OCI-LY1 (cell line): ENCODE data around the gene SCN10A.

Experiments
- H2AFZ ChIP-seq: fragments of 200-600 bp; sonication (generic), shearing (Covaris generic); 2 replicates; pipeline ENCODE4 v1.6.0; 2014; ENCODE audit warnings: antibody characterized with exemption, mild to moderate bottlenecking, low read length
- H3F3A ChIP-seq: fragments of 200-600 bp; sonication (generic), shearing (Covaris generic); 2 replicates; pipeline ENCODE4 v1.6.0; 2014; ENCODE audit warnings: mild to moderate bottlenecking, antibody characterized with exemption, low read length, moderate library complexity; ENCODE audit not compliant: insufficient read depth
- H3K27ac ChIP-seq: fragments of 200-600 bp; sonication (generic); 2 replicates; pipeline ENCODE4 v1.5.1; 2014; ENCODE audit warnings: low read length, mixed run types, mild to moderate bottlenecking, low read depth; ENCODE audit not compliant: poor library complexity, severe bottlenecking
- H3K27me3 ChIP-seq: fragments of 200-600 bp; sonication (generic); 2 replicates; pipeline ENCODE4 v1.6.0; 2014; ENCODE audit warnings: antibody characterized with exemption, mild to moderate bottlenecking, low read length, moderate library complexity; ENCODE audit not compliant: insufficient read depth
- H3K36me3 ChIP-seq: fragments of 200-600 bp; sonication (generic); 2 replicates; pipeline ENCODE4 v1.6.1; 2014; ENCODE audit warnings: mild to moderate bottlenecking, antibody characterized with exemption, low read length, moderate library complexity, mixed read lengths; ENCODE audit not compliant: insufficient read depth
- H3K4me1 ChIP-seq: fragments of 200-600 bp; sonication (generic); 2 replicates; pipeline ENCODE4 v1.5.1; 2014; ENCODE audit warnings: mild to moderate bottlenecking, low read length, moderate library complexity; ENCODE audit not compliant: insufficient read depth, severe bottlenecking
- H3K4me2 ChIP-seq: fragments of 200-600 bp; sonication (generic), shearing (Covaris generic); 2 replicates; pipeline ENCODE4 v1.6.1; 2014; ENCODE audit warnings: low read length
- H3K4me3 ChIP-seq: fragments of 200-600 bp; sonication (generic); 2 replicates; pipeline ENCODE4 v1.5.1; 2014; ENCODE audit warnings: low read length, low read depth, mild to moderate bottlenecking, mixed read lengths; ENCODE audit not compliant: poor library complexity, severe bottlenecking
- H3K79me2 ChIP-seq: fragments of 200-600 bp; shearing (Covaris generic); 2 replicates; pipeline ENCODE4 v1.6.1; 2016; ENCODE audit warnings: mixed run types, low read length, mixed read lengths; ENCODE audit not compliant: insufficient read depth
- H3K9ac ChIP-seq: fragments of 200-600 bp; sonication (generic), shearing (Covaris generic); 2 replicates; pipeline ENCODE4 v1.6.1; 2014; ENCODE audit warnings: mild to moderate bottlenecking, low read length, mixed read lengths
- H3K9me2 ChIP-seq: fragments of 200-600 bp; sonication (generic), shearing (Covaris generic); 2 replicates; pipeline ENCODE4 v1.6.1; 2014; ENCODE audit warnings: low read depth, mild to moderate bottlenecking, low read length, mixed read lengths
- H3K9me3 ChIP-seq: fragments of 200-600 bp; shearing (Covaris generic); 2 replicates; pipeline ENCODE4 v1.6.1; 2014; ENCODE audit warnings: low read length, mixed read lengths
- H4K20me1 ChIP-seq: fragments of 200-600 bp; sonication (generic), shearing (Covaris generic); 2 replicates; pipeline ENCODE4 v1.6.0; 2016; ENCODE audit warnings: mild to moderate bottlenecking, low read length; ENCODE audit not compliant: insufficient read depth
- EZH2 ChIP-seq: fragments of 200-600 bp; sonication (generic), shearing (Covaris generic); IDR thresholded peaks from 2 replicates; pipeline ENCODE4 v1.8.0; 2017; ENCODE audit warnings: borderline replicate concordance, mixed run types, mild to moderate bottlenecking, antibody characterized with exemption, low read length, moderate library complexity, mixed read lengths
- TF ChIP-seq, protein P1 (sequence below): fragments of 200-600 bp; sonication (generic), shearing (Covaris generic); IDR thresholded peaks from 2 replicates; pipeline ENCODE4 v1.5.1; 2017; ENCODE audit warnings: mild to moderate bottlenecking, antibody characterized with exemption, low read length, moderate library complexity, mixed read lengths

Gene SCN10A

DNA sequence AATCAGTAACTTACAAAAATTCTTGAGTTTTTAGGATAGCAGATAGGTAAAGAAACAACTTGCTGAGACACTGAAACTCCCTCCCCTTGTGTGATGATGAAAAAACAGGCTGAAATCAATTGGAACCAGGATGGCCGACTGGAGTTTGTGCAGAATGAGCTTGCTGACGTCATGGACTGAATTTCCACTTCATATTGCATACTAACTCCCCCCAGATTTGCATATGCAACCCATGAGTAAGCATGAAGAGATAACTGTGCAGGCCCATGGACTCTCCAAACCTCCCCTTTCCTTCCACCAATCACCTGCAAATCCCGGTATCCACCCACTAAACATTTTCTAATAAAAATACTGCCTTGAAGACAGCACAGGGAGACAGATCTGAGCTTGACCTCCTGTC is 84.5 kb downstream of the SCN10A start:
- Histone ChIP-seq H4K20me1 (no peaks in the 10 kb centered on the region), H3K9ac (no peak overlapping the region), H3K9me2 (no peaks in the 10 kb centered on the region), H3K4me3 (no peak overlapping the region), H2AFZ (no peak overlapping the region), H3K4me2 (no peak overlapping the region), H3K36me3 (no peaks in the 10 kb centered on the region), H3K9me3 (no peaks in the 10 kb centered on the region), H3K27ac (no peak overlapping the region), H3K4me1 (no peaks in the 10 kb centered on the region), H3K79me2 (no peaks in the 10 kb centered on the region), H3K27me3 (no peaks in the 10 kb centered on the region), H3F3A (no peaks in the 10 kb centered on the region)
- no peak for TF ChIP-seq EZH2
- TF ChIP-seq, protein P1, sequence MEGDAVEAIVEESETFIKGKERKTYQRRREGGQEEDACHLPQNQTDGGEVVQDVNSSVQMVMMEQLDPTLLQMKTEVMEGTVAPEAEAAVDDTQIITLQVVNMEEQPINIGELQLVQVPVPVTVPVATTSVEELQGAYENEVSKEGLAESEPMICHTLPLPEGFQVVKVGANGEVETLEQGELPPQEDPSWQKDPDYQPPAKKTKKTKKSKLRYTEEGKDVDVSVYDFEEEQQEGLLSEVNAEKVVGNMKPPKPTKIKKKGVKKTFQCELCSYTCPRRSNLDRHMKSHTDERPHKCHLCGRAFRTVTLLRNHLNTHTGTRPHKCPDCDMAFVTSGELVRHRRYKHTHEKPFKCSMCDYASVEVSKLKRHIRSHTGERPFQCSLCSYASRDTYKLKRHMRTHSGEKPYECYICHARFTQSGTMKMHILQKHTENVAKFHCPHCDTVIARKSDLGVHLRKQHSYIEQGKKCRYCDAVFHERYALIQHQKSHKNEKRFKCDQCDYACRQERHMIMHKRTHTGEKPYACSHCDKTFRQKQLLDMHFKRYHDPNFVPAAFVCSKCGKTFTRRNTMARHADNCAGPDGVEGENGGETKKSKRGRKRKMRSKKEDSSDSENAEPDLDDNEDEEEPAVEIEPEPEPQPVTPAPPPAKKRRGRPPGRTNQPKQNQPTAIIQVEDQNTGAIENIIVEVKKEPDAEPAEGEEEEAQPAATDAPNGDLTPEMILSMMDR: no peak

DNA sequence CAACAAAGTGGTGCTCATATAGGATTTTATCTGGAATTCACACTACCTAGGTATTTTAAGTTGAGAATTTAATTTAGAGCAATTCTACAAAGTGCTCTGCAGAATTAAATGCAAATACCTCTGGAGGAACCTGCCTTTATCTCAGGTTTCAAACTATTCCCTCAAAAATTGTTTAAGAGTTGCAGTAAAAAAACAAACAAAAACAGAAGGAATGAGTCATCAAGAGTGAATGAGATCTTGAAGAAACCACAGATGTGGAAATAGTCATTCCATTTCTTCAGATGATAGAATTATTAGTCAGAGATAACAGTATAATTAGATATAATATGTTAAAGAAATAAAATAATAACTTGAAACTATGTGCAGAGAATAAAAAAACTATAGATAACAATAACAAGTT is 85.7 kb downstream of the SCN10A start:
- H3K4me2 ChIP-seq: no peak overlapping the region
- no peaks in the 10 kb centered on the region for H3K27me3 ChIP-seq
- H3K4me1 ChIP-seq: no peaks in the 10 kb centered on the region
- H3K9me3 ChIP-seq: no peaks in the 10 kb centered on the region
- H3F3A ChIP-seq: no peaks in the 10 kb centered on the region
- no peaks in the 10 kb centered on the region for H4K20me1 ChIP-seq
- TF ChIP-seq, protein P1: no peak
- no peak for TF ChIP-seq EZH2
- no peaks in the 10 kb centered on the region for H3K79me2 ChIP-seq
- no peak overlapping the region for H2AFZ ChIP-seq
- H3K9me2 ChIP-seq: no peaks in the 10 kb centered on the region
- H3K36me3 ChIP-seq: no peaks in the 10 kb centered on the region
- no peak overlapping the region for H3K9ac ChIP-seq
- no peak overlapping the region for H3K27ac ChIP-seq
- no peak overlapping the region for H3K4me3 ChIP-seq

DNA sequence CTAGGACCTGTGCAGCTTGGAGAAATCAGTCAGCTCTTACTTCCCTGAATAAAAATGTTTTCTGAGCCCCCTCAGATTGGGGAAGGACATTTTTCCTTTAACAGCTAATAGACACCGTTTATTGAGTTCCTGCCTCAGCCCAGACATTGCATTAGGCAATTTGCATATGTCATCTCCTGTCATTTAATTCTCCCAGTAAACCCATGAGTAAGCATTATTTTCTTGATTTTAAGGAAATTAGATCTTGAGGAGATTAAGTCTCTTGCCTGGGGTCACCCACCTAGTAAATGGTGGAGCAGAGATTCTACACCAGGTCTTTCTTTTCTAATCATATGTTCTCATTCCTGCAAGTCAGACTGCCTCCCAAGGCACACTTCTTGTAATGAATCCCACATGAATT is 88.0 kb downstream of the SCN10A start:
- Histone ChIP-seq H3K27ac (no peak overlapping the region), H3K4me2 (no peak overlapping the region), H3K4me3 (no peak overlapping the region), H2AFZ (no peak overlapping the region), H3K9me2 (no peaks in the 10 kb centered on the region), H3K9me3 (no peaks in the 10 kb centered on the region), H3K36me3 (no peaks in the 10 kb centered on the region), H4K20me1 (no peaks in the 10 kb centered on the region), H3K27me3 (no peaks in the 10 kb centered on the region), H3F3A (no peaks in the 10 kb centered on the region), H3K4me1 (no peaks in the 10 kb centered on the region), H3K9ac (no peak overlapping the region), H3K79me2 (no peaks in the 10 kb centered on the region)
- TF ChIP-seq, protein P1: no peak
